CD4-positive, CD25-positive, alpha-beta regulatory T cell (primary cell): ENCODE measurements around the gene KLF11. TPM values are rescaled to one million over a fixed set of nuclear protein-coding genes. Genes with fewer than 3 reads are reported as not detected.
"Not testable (repeated sequence)": the region's sequence is repeated elsewhere in the genome, so short reads cannot be mapped to it uniquely, and the experiment has no call there.

Experiments
- ATAC-seq, 2 donors: fragments of 150-1000 bp; cut with Tn5 transposase; one replicate each; pipeline ENCODE4 v1.10.0; 2021; ENCODE audit warnings: low read depth in 2 of 2, moderate number of reproducible peaks in 2 of 2, moderate library complexity in 1 of 2
- DNase-seq, 3 donors: peaks; one replicate each; pipeline versions ENCODE4 v3.0.0 to v3.0.0-alpha.2; 2012 to 2022; ENCODE audit warnings: mixed read lengths in 1 of 3
- H3K27ac ChIP-seq: one replicate; pipeline ENCODE4 v1.7.0; 2013; ENCODE audit warnings: mild to moderate bottlenecking, low read length; ENCODE audit not compliant: insufficient read depth, poor library complexity, severe bottlenecking
- H3K27me3 ChIP-seq: one replicate; pipeline ENCODE4 v1.7.0; 2013; ENCODE audit warnings: low read length; ENCODE audit not compliant: control insufficient read depth, insufficient read depth
- H3K36me3 ChIP-seq: one replicate; pipeline ENCODE4 v1.7.0; 2013; ENCODE audit warnings: mild to moderate bottlenecking, low read length, moderate library complexity; ENCODE audit not compliant: control insufficient read depth, insufficient read depth
- H3K4me1 ChIP-seq: 2 replicates; pipeline ENCODE4 v1.7.0; 2013; ENCODE audit warnings: mild to moderate bottlenecking, low read length; ENCODE audit not compliant: insufficient read depth, control insufficient read depth, poor library complexity, severe bottlenecking
- H3K4me3 ChIP-seq: one replicate; pipeline ENCODE4 v1.7.0; 2013; ENCODE audit warnings: low read depth, mild to moderate bottlenecking, low read length, moderate library complexity
- H3K9me3 ChIP-seq, 2 experiments: 1 replicate in 1 of 2; 2 replicates in 1 of 2; pipeline ENCODE4 v1.7.0; 2013; ENCODE audit warnings: low read length in 2 of 2, mild to moderate bottlenecking in 1 of 2, moderate library complexity in 1 of 2; ENCODE audit not compliant: control insufficient read depth in 2 of 2
- H3K27ac Mint-ChIP-seq, 3 donors: one replicate each; pipeline ENCODE4 v1.8.0; 2020 to 2022; ENCODE audit warnings: mild to moderate bottlenecking in 3 of 3, mixed read lengths in 3 of 3, moderate library complexity in 2 of 3
- H3K27me3 Mint-ChIP-seq: one replicate; pipeline ENCODE4 v1.8.0; 2022; ENCODE audit warnings: mild to moderate bottlenecking, mixed read lengths
- H3K36me3 Mint-ChIP-seq: one replicate; pipeline ENCODE4 v1.8.0; 2020; ENCODE audit warnings: mixed read lengths
- H3K4me1 Mint-ChIP-seq, 4 donors: one replicate each; pipeline ENCODE4 v1.8.0; 2020 to 2022; ENCODE audit warnings: mixed read lengths in 4 of 4, mild to moderate bottlenecking in 1 of 4
- H3K4me3 Mint-ChIP-seq, 4 donors: one replicate each; pipeline ENCODE4 v1.8.0; 2020 to 2022; ENCODE audit warnings: mild to moderate bottlenecking in 4 of 4, mixed read lengths in 4 of 4, moderate library complexity in 3 of 4
- H3K9me3 Mint-ChIP-seq, 7 donors: one replicate each; pipeline ENCODE4 v1.8.0; 2020 to 2022; ENCODE audit warnings: mixed read lengths in 7 of 7, mild to moderate bottlenecking in 3 of 7, moderate library complexity in 2 of 7
- polyA plus RNA-seq, 4 donors: library from polyadenylated mRNA; unstranded; fragments of 300-500 nt; fragmentation: Illumina TruSeq; gene quantifications; one replicate each; pipeline ENCODE4 v1.2.3, GENCODE V29; 2021
- total RNA-seq: library from RNA; stranded (reverse); gene quantifications from one replicate; pipeline ENCODE4 v1.2.3, GENCODE V29; 2022

Gene KLF11
- total and polyA plus RNA-seq, 5 donors from 2014 or later = 5.9 to 38.9 (median 11.8) TPM

- ATAC-seq = peak; percentile 90 to 93
- H3K36me3 ChIP-seq = no peaks in the 10 kb centered on the region
- H3K27ac ChIP-seq = peak overlapping the region; percentile 68
- peaks cover 43% of the 10 kb centered on the region for H3K4me1 ChIP-seq
- Mint-ChIP-seq H3K36me3 (peaks cover 3% of the 10 kb centered on the region), H3K4me3 (peak overlapping the region; percentile 77 to 90 (median 84)), H3K9me3 (peaks cover 0 to 2% (median 0%) of the 10 kb centered on the region in 7 donors), H3K27ac (peak overlapping the region; percentile 88 to 92 (median 91)), H3K27me3 (no peaks in the 10 kb centered on the region), H3K4me1 (peaks cover 5 to 56% (median 29%) of the 10 kb centered on the region in 4 donors)
- peak overlapping the region; percentile 52 for H3K4me3 ChIP-seq
- no peaks in the 10 kb centered on the region for H3K27me3 ChIP-seq
- DNase-seq = peak; percentile 21 to 90 (median 47)
- H3K9me3 ChIP-seq = no peaks in the 10 kb centered on the region
Measured at GRCh38 chr2:10028988-10029874, 14.1 kb upstream of the KLF11 start.

- H3K4me3 Mint-ChIP-seq = peak overlapping the region; percentile 77 to 90 (median 84)
- peaks cover 0 to 2% (median 0%) of the 10 kb centered on the region in 7 donors for H3K9me3 Mint-ChIP-seq
- Histone ChIP-seq H3K4me3 (peak overlapping the region; percentile 52), H3K27ac (peak overlapping the region; percentile 68), H3K36me3 (no peaks in the 10 kb centered on the region), H3K9me3 (no peaks in the 10 kb centered on the region), H3K4me1 (peaks cover 47% of the 10 kb centered on the region), H3K27me3 (no peaks in the 10 kb centered on the region)
- H3K27me3 Mint-ChIP-seq = no peaks in the 10 kb centered on the region
- H3K4me1 Mint-ChIP-seq = peaks cover 5 to 62% (median 34%) of the 10 kb centered on the region in 4 donors
- ATAC-seq (no peak), DNase-seq (no peak)
- peak overlapping the region; percentile 88 to 92 (median 91) for H3K27ac Mint-ChIP-seq
- peaks cover 3% of the 10 kb centered on the region for H3K36me3 Mint-ChIP-seq
Measured at GRCh38 chr2:10029875-10030223, 13.5 kb upstream of the KLF11 start.

GRCh38 chr2:10030311-10030736 is 13.0 kb upstream of the KLF11 start:
- ATAC-seq (no peak), DNase-seq (no peak)
- H3K27ac ChIP-seq = no peak overlapping the region
- peak overlapping the region in 2 of 3 donors; percentile 33 to 88 for H3K27ac Mint-ChIP-seq
- peaks cover 51% of the 10 kb centered on the region for H3K4me1 ChIP-seq
- peaks cover 0 to 2% (median 0%) of the 10 kb centered on the region in 7 donors for H3K9me3 Mint-ChIP-seq
- H3K9me3 ChIP-seq = no peaks in the 10 kb centered on the region
- peak overlapping the region; percentile 48 to 90 (median 80) for H3K4me3 Mint-ChIP-seq
- no peaks in the 10 kb centered on the region for H3K36me3 ChIP-seq
- peaks cover 3% of the 10 kb centered on the region for H3K36me3 Mint-ChIP-seq
- H3K27me3 Mint-ChIP-seq = no peaks in the 10 kb centered on the region
- peak overlapping the region; percentile 52 for H3K4me3 ChIP-seq
- no peaks in the 10 kb centered on the region for H3K27me3 ChIP-seq
- peaks cover 7 to 66% (median 34%) of the 10 kb centered on the region in 4 donors for H3K4me1 Mint-ChIP-seq

- not testable (repeated sequence) for H3K27me3 Mint-ChIP-seq, H3K27me3 ChIP-seq, H3K9me3 ChIP-seq, DNase-seq, H3K36me3 Mint-ChIP-seq, H3K4me3 ChIP-seq, H3K27ac ChIP-seq, ATAC-seq, H3K9me3 Mint-ChIP-seq, H3K36me3 ChIP-seq
- H3K4me1 ChIP-seq = peaks cover 56% of the 10 kb centered on the region
- Mint-ChIP-seq H3K4me1 (peaks cover 7 to 71% (median 34%) of the 10 kb centered on the region in 4 donors), H3K4me3 (peak overlapping the region in 3 of 4 donors; percentile 52 to 90 (median 68)), H3K27ac (peak overlapping the region in 2 of 3 donors; percentile 79 to 88)
Measured at GRCh38 chr2:10030798-10031197, 12.6 kb upstream of the KLF11 start.

- Mint-ChIP-seq H3K27me3 (no peaks in the 10 kb centered on the region), H3K36me3 (peaks cover 3% of the 10 kb centered on the region), H3K4me1 (peaks cover 7 to 78% (median 36%) of the 10 kb centered on the region in 4 donors), H3K4me3 (peak overlapping the region in 3 of 4 donors; percentile 38 to 78 (median 52)), H3K27ac (peak overlapping the region; percentile 55 to 66 (median 64)), H3K9me3 (no peaks in the 10 kb centered on the region)
- ATAC-seq (no peak), DNase-seq (no peak)
- no peak overlapping the region for H3K27ac ChIP-seq
- H3K9me3 ChIP-seq = no peaks in the 10 kb centered on the region
- H3K4me1 ChIP-seq = peaks cover 64% of the 10 kb centered on the region
- H3K36me3 ChIP-seq = no peaks in the 10 kb centered on the region
- no peak overlapping the region for H3K4me3 ChIP-seq
- H3K27me3 ChIP-seq = no peaks in the 10 kb centered on the region
Measured at GRCh38 chr2:10031886-10032745, 11.2 kb upstream of the KLF11 start.

GRCh38 chr2:10032746-10033105 is 10.6 kb upstream of the KLF11 start:
- ATAC-seq (no peak), DNase-seq (no peak)
- Histone ChIP-seq H3K4me3 (no peak overlapping the region), H3K9me3 (no peaks in the 10 kb centered on the region), H3K36me3 (no peaks in the 10 kb centered on the region), H3K27me3 (no peaks in the 10 kb centered on the region), H3K27ac (no peak overlapping the region), H3K4me1 (peaks cover 64% of the 10 kb centered on the region)
- Mint-ChIP-seq H3K4me1 (peaks cover 7 to 74% (median 36%) of the 10 kb centered on the region in 4 donors), H3K27me3 (no peaks in the 10 kb centered on the region), H3K4me3 (peak overlapping the region in 1 of 4 donors; percentile 38), H3K27ac (peak overlapping the region in 2 of 3 donors; percentile 55 to 64), H3K9me3 (no peaks in the 10 kb centered on the region), H3K36me3 (peaks cover 3% of the 10 kb centered on the region)

GRCh38 chr2:10033251-10034006 is 9.9 kb upstream of the KLF11 start:
- peaks cover 3% of the 10 kb centered on the region for H3K36me3 Mint-ChIP-seq

More at GRCh38 chr2:10033251-10034006, 9.9 kb upstream of the KLF11 start:
- H3K36me3 ChIP-seq = no peaks in the 10 kb centered on the region
- DNase-seq (no peak), ATAC-seq (no peak)
- peaks cover 57% of the 10 kb centered on the region for H3K4me1 ChIP-seq
- peak overlapping the region in 1 of 4 donors; percentile 64 for H3K4me3 Mint-ChIP-seq
- peak overlapping the region in 2 of 3 donors; percentile 15 to 66 for H3K27ac Mint-ChIP-seq
- peaks cover 7 to 67% (median 32%) of the 10 kb centered on the region in 4 donors for H3K4me1 Mint-ChIP-seq
- no peaks in the 10 kb centered on the region for H3K27me3 ChIP-seq
- no peaks in the 10 kb centered on the region for H3K27me3 Mint-ChIP-seq
- H3K9me3 ChIP-seq = no peaks in the 10 kb centered on the region
- H3K27ac ChIP-seq = no peak overlapping the region
- no peak overlapping the region for H3K4me3 ChIP-seq
- no peaks in the 10 kb centered on the region for H3K9me3 Mint-ChIP-seq
